ENCODE data around the gene NAXE.

DNA sequence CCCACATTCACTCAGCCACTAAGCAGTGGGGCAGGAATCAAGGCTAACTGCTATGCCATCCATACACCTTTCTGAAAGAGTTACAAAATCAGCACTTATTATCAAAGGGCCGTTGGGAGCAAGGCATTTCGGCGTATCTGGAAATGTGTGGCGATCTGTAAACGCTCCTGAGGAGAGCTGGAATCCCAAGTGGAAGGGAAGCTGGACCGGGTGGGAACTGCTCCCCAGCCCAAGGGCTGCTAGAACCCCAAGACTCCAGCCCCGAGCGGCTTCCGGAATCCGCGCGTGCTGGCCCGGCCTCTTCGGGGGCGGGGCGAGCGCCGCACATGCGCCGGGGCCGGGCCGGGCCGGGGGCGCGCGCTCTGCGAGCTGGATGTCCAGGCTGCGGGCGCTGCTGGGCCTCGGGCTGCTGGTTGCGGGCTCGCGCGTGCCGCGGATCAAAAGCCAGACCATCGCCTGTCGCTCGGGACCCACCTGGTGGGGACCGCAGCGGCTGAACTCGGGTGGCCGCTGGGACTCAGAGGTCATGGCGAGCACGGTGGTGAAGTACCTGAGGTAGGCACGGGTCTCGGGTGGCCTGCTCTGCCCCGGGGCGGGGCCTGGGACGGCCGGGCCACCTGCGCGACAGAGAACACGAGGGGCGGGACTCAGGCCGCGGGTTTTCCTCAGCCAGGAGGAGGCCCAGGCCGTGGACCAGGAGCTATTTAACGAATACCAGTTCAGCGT is at the start of gene NAXE:
- TF ChIP-seq TARDBP (IDR thresholded peaks at IDR 0.05) (no peak), FOXM1 (IDR thresholded peaks at IDR 0.05; ENCODE audit: borderline replicate concordance) (no peak), PKNOX1 (IDR thresholded peaks at IDR 0.05) (no peak), FOXA1 (IDR thresholded peaks at IDR 0.05) (no peak), SP1 (IDR thresholded peaks at IDR 0.05) (no peak), SUZ12 (IDR thresholded peaks at IDR 0.05) (no peak)

Data from HEK293T (cell line).